ENCODE data around the gene RHOXF2. TPM values are rescaled to one million over a fixed set of nuclear protein-coding genes. Genes with fewer than 3 reads are reported as not detected.
"Not testable (repeated sequence)": the region's sequence is repeated elsewhere in the genome, so short reads cannot be mapped to it uniquely, and the experiment has no call there.

Gene RHOXF2
- not detected for total RNA-seq

GRCh38 chrX:120158313-120158712 is at the start of gene RHOXF2:
Gene RHOXF2 (plus strand): TSS chrX:120158613. CDS start chrX:120158751, 138 bp downstream.
- H3K9me3 Mint-ChIP-seq; POLR2A ChIA-PET; H3K4me1 Mint-ChIP-seq; H3K4me3 Mint-ChIP-seq; CTCF ChIA-PET; H3K27me3 Mint-ChIP-seq; DNase-seq; H3K27ac Mint-ChIP-seq; H3K36me3 Mint-ChIP-seq (ENCODE audit: low read depth): not testable (repeated sequence)

- Mint-ChIP-seq H3K4me3 (no peak overlapping the region), H3K27ac (no peak overlapping the region), H3K4me1 (no peaks in the 10 kb centered on the region), H3K9me3 (no peaks in the 10 kb centered on the region), H3K27me3 (no peaks in the 10 kb centered on the region), H3K36me3 (ENCODE audit: low read depth) (no peaks in the 10 kb centered on the region)
- no peak for DNase-seq
- ChIA-PET CTCF (no interaction called here), POLR2A (no interaction called here)
These were observed 49.0 kb upstream of the RHOXF2 start for GRCh38 chrX:120109378-120109777.

DNA sequence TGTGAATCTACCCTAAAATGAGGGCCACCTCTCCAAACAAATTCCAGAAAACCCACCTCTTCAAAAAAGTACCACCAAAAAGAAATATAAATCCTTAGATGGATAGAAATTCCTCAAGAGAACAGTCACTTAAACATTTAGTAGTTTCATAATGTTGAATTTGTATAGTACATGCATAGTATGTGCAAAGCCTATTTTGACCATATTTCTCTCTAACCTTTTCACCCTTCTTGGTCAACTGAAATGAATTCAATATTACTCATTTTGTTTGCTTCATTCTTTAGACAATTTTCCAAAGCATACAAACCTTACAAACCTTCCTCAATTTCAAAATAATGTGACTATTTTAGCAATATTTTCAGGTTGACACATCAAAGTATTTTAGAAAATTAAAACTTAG is 46.8 kb upstream of the RHOXF2 start:
- ChIA-PET CTCF (no interaction called here), POLR2A (no interaction called here)
- Mint-ChIP-seq H3K4me3 (no peak overlapping the region), H3K4me1 (no peaks in the 10 kb centered on the region), H3K36me3 (ENCODE audit: low read depth) (no peaks in the 10 kb centered on the region), H3K9me3 (no peaks in the 10 kb centered on the region), H3K27ac (no peak overlapping the region), H3K27me3 (no peaks in the 10 kb centered on the region)
- no peak for DNase-seq

DNA sequence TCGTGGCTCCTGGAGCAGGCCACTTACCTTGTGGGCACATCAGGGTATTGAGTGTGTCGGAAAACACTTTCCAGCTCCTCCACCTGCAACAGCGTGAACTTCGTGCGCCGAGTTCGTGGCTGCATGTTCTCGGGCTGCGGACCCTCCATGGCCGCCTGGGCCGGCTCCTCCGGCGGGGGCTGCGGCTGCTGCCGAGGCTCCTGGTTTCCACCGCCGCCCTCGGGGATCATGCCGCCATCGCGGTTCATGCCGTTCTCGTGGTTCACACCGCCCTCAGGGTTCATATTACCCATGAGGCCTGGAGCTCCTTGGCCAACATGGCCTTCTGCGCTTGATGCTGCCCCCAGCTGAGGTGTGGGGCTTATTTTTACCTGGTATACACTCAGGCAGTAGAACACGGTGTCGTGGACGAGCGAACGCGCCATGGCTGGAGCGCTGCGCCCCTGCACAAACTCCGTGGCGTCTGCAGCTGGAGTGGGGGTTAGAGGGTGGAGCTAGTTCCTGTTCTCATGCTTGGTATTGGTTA is 42.9 kb upstream of the RHOXF2 start, which contains the start of gene RHOXF1:
RHOXF1 (minus strand) TSS at position 476 of the 526 bp plus-strand sequence; CDS start at position 425, 51 bp downstream.
- H3K27me3 Mint-ChIP-seq, result no peaks in the 10 kb centered on the region
- H3K4me3 Mint-ChIP-seq, result no peak within 1 kb of the TSS
- CTCF ChIA-PET, result no interaction called here
- H3K4me1 Mint-ChIP-seq, result no peaks in the 10 kb centered on the region
- DNase-seq, result no peak
- no peak within 1 kb of the TSS for H3K27ac Mint-ChIP-seq
- no peaks in the 10 kb centered on the region for H3K36me3 Mint-ChIP-seq (ENCODE audit: low read depth)
- POLR2A ChIA-PET, result no interaction called here
- no peaks in the 10 kb centered on the region for H3K9me3 Mint-ChIP-seq

DNA sequence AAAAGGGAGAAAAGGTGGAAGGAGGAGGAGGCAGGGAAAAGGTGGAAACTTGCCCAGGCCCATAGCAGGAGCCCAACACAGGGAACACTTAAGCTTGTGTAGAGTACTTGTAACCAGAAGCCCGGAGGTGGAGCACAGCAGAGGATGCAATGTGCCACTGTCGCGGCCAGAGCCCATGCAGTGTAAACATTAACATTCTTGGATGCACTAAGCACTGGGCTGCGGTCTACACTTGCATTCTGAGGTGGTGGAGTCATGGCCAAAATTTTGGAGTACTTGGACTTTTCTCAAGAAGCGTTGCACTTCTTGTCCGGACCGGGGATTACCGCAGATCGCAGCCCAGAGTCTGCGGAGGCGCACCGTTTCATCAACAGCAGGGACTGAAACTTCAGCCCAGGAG is 38.2 kb upstream of the RHOXF2 start:
- DNase-seq, result no peak
- CTCF ChIA-PET, result no interaction called here
- H3K27me3 Mint-ChIP-seq, result no peaks in the 10 kb centered on the region
- no peaks in the 10 kb centered on the region for H3K36me3 Mint-ChIP-seq (ENCODE audit: low read depth)
- H3K4me1 Mint-ChIP-seq, result no peaks in the 10 kb centered on the region
- H3K9me3 Mint-ChIP-seq, result no peaks in the 10 kb centered on the region
- H3K4me3 Mint-ChIP-seq, result no peak overlapping the region
- POLR2A ChIA-PET, result no interaction called here
- no peak overlapping the region for H3K27ac Mint-ChIP-seq

GRCh38 chrX:120125444-120125843 is 33.0 kb upstream of the RHOXF2 start:
- CTCF ChIA-PET, result no interaction called here
- H3K36me3 Mint-ChIP-seq (ENCODE audit: low read depth), result no peaks in the 10 kb centered on the region

GRCh38 chrX:120128306-120128846 is 30.0 kb upstream of the RHOXF2 start:
- H3K27me3 Mint-ChIP-seq; DNase-seq; H3K4me3 Mint-ChIP-seq; H3K27ac Mint-ChIP-seq; H3K4me1 Mint-ChIP-seq; CTCF ChIA-PET; H3K36me3 Mint-ChIP-seq (ENCODE audit: low read depth); POLR2A ChIA-PET; H3K9me3 Mint-ChIP-seq: not testable (repeated sequence)

More at GRCh38 chrX:120125444-120125843, 33.0 kb upstream of the RHOXF2 start:
- no peaks in the 10 kb centered on the region for H3K4me1 Mint-ChIP-seq
- DNase-seq, result no peak
- no peak overlapping the region for H3K4me3 Mint-ChIP-seq
- H3K9me3 Mint-ChIP-seq, result no peaks in the 10 kb centered on the region
- H3K27me3 Mint-ChIP-seq, result no peaks in the 10 kb centered on the region
- H3K27ac Mint-ChIP-seq, result no peak overlapping the region
- POLR2A ChIA-PET, result no interaction called here

DNA sequence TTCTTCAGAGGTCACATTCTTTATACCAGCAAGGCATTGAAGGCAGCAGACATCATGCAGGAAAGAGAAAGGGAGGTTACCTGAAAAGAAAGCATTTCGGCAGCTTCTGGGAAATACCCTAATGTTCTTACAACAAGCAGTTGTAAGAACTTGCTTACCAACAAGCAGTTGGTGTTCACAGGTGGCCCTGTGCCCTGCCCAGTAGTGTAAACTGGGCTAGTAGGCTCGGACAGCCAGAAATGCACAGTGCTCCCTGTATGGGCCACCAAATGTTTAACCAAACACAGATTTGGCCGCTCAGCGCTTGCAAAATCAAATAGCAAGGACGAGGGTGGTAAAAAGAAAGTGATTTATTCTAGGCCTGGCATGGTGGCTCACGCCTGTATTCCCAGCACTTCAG is 22.3 kb upstream of the RHOXF2 start:
- Mint-ChIP-seq H3K4me3 (peak overlapping the region; percentile 43), H3K36me3 (ENCODE audit: low read depth) (no peaks in the 10 kb centered on the region)
- CTCF ChIA-PET, result no interaction called here

GRCh38 chrX:120136840-120137239 is 21.6 kb upstream of the RHOXF2 start:
- Mint-ChIP-seq H3K27ac (no peak overlapping the region), H3K9me3 (no peaks in the 10 kb centered on the region), H3K4me3 (no peak overlapping the region), H3K36me3 (ENCODE audit: low read depth) (no peaks in the 10 kb centered on the region), H3K27me3 (no peaks in the 10 kb centered on the region), H3K4me1 (peaks cover 12% of the 10 kb centered on the region)
- CTCF ChIA-PET, result no interaction called here
- POLR2A ChIA-PET, result no interaction called here
- DNase-seq, result no peak

More for the DNA sequence above, 22.3 kb upstream of the RHOXF2 start:
- no peak for DNase-seq
- no peaks in the 10 kb centered on the region for H3K27me3 Mint-ChIP-seq
- H3K27ac Mint-ChIP-seq, result peak overlapping the region; percentile 42
- no peaks in the 10 kb centered on the region for H3K9me3 Mint-ChIP-seq
- H3K4me1 Mint-ChIP-seq, result peaks cover 12% of the 10 kb centered on the region
- POLR2A ChIA-PET, result no interaction called here

DNA sequence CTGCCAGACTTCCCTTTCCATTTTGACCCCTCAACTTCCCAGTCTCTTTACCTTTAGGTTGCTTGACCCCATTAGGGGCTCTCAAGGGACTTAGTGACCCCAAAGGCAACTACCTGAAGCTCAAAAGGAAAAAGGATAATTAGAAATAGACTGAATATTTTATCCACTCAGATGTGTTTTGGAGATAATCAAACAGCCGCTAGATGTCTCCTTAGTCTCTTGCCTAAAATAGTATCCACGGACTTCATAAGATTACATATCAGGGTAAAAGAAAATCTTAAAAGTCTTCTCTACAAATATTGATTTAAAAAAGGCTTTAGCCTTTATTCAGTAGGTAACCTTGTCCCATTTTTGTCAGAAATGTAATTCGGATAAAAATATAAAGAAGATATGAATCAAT is 21.0 kb upstream of the RHOXF2 start:
- Mint-ChIP-seq H3K9me3 (no peaks in the 10 kb centered on the region), H3K27ac (no peak overlapping the region), H3K4me3 (no peak overlapping the region), H3K4me1 (peaks cover 12% of the 10 kb centered on the region), H3K36me3 (ENCODE audit: low read depth) (no peaks in the 10 kb centered on the region), H3K27me3 (no peaks in the 10 kb centered on the region)
- ChIA-PET POLR2A (no interaction called here), CTCF (no interaction called here)
- DNase-seq, result no peak

DNA sequence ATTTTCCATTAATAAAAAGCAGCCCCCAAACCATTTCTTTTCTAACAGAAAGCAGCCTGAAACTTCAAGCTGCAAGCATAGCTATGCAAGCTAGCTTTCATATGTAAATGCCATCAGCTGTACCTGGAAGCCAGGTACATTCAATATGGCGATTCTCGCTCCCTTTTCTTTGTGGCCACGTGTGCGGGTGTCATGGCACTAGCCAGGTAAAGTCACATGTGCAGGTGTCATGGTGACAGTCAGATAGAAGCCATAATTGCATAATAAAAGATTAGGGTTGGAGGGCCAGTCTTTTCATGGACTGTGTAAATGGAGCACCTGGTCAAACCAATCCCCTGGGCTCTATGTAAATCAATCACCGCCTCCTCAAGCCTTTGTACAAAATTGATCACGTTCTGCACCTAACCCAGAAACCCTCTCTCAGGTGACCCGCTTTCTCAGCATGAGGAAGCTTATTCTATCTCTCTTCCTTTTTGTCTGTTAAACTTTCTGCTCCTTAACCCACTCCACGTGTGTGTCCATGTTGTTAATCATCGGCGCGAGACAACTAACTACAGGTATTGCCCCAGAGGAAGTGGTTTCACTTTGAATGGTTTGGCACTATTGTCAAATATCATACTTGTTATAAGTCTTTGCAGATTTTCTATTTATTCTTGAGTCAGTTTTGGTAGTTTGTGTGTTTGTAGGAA is 18.0 kb upstream of the RHOXF2 start:
- no peak overlapping the region for H3K27ac Mint-ChIP-seq
- CTCF ChIA-PET, result no interaction called here
- H3K9me3 Mint-ChIP-seq, result no peaks in the 10 kb centered on the region
- no peaks in the 10 kb centered on the region for H3K36me3 Mint-ChIP-seq (ENCODE audit: low read depth)
- POLR2A ChIA-PET, result no interaction called here
- H3K4me3 Mint-ChIP-seq, result no peak overlapping the region
- no peaks in the 10 kb centered on the region for H3K27me3 Mint-ChIP-seq
- DNase-seq, result no peak
- peaks cover 32% of the 10 kb centered on the region for H3K4me1 Mint-ChIP-seq

- Mint-ChIP-seq H3K9me3 (peaks cover 5% of the 10 kb centered on the region), H3K27ac (no peak overlapping the region), H3K27me3 (no peaks in the 10 kb centered on the region), H3K36me3 (ENCODE audit: low read depth) (no peaks in the 10 kb centered on the region), H3K4me3 (no peak overlapping the region), H3K4me1 (peaks cover 37% of the 10 kb centered on the region)
- CTCF ChIA-PET, result no interaction called here
- DNase-seq, result no peak
- POLR2A ChIA-PET, result no interaction called here
These were observed 14.1 kb upstream of the RHOXF2 start for GRCh38 chrX:120144178-120144844.

DNA sequence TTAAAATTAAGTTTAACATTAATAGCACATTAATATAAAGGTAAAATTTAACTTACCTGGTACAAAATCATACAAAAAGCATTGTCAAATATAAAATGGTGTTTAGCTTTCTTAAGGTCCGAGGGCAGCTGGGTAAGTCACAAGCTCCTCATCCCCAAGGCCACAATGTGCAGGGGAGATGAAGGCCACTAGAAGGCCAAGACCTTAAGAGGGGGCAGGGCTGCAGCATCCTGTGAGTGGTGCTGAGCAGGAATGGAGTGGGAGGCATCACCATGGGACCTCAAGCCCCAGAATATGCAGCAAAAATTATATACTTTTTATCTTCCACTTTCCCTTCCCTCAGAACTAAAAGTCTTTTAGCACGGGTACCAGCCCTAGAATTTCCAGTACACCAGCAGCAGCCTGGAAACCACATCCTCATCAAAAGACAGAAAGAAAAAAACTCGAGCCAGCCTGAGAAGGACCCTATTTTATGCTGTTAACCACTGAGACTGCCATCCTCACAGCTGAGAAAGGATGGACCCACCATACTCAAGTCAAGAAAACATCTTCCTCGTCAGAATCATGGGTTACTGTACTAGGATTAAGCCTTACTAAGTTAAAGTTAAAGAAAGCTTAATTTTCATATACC is 13.0 kb upstream of the RHOXF2 start:
- Mint-ChIP-seq H3K27ac (no peak overlapping the region), H3K36me3 (ENCODE audit: low read depth) (no peaks in the 10 kb centered on the region), H3K4me1 (peaks cover 36% of the 10 kb centered on the region), H3K4me3 (no peak overlapping the region), H3K27me3 (no peaks in the 10 kb centered on the region), H3K9me3 (peaks cover 5% of the 10 kb centered on the region)
- ChIA-PET CTCF (no interaction called here), POLR2A (no interaction called here)
- DNase-seq, result peak; percentile 16
